Sigmoid colon (tissue), 4 donors: ENCODE results near the gene PRDM11.

Experiments
- CTCF ChIP-seq, 4 experiments: fragments of 450-650 bp in 3 of 4; fragments of 200-600 bp in 1 of 4; IDR thresholded peaks; one replicate each; pipeline ENCODE4 v1.5.1; 2016 to 2019; ENCODE audit warnings: antibody characterized with exemption in 4 of 4, mild to moderate bottlenecking in 3 of 4, moderate library complexity in 2 of 4
- EP300 ChIP-seq, 4 donors: sonication (generic); formaldehyde crosslinking; IDR thresholded peaks; one replicate each; pipeline ENCODE4 v1.6.1; 2017; ENCODE audit warnings: antibody characterized with exemption in 4 of 4
- POLR2A ChIP-seq, 2 donors: fragments of 450-650 bp; IDR thresholded peaks; one replicate each; pipeline ENCODE4 v1.6.1; 2016; ENCODE audit warnings: antibody characterized with exemption in 2 of 2, mild to moderate bottlenecking in 2 of 2, moderate library complexity in 2 of 2

DNA sequence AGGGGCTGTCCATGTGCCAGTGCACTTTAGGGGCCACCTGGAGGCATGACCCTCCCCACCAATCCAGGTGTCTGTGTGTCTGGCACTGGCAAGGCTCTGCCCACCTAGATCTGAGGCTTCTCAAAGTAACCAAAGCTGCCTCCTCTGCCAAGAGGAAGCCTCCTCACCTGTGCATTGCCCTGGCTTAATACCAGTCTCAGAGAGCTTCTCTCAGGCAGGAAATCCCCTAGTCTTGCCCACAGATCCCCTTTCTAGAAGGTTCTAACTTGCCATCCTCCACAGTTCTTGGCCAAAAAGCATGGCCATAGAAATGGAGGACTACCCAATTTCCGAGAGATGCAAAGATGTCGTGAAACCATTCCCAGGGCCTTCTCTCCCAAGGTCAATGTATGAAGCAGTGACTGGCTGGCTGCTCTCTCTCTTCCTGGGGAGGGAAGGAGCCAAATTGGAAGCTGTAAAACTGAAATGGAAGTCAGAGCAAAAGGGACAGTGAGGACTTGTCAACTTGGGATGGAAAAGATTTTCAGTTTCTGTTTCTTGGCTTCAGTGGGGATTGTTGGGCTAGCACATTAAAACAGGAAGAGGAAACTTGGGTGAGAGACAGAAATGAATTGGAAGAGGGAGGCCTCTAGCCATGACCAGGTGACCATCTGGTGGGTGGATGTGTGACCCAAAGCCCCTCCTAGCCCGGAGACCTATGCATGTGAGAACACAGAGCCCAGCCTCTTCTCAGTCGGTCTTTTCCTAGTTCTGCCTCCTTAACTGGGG, 68.8 kb downstream of the PRDM11 start:
- TF ChIP-seq CTCF (IDR thresholded peaks at IDR 0.05) (no peak), EP300 (IDR thresholded peaks at IDR 0.05) (no peak), POLR2A (IDR thresholded peaks at IDR 0.05) (no peak)
